HL-60 (cell line): ENCODE data around the gene SHROOM1.

Source experiments
- TF ChIP-seq, protein P1 (sequence below): IDR thresholded peaks from one replicate; pipeline ENCODE4 v1.5.1; 2011; ENCODE audit warnings: low read length, control low read depth, inconsistent platforms; ENCODE audit not compliant: insufficient read depth
- TF ChIP-seq, protein P2 (sequence below): IDR thresholded peaks from 2 replicates; pipeline ENCODE4 v1.6.1; 2012; ENCODE audit warnings: low read depth; ENCODE audit not compliant: insufficient replicate concordance

DNA sequence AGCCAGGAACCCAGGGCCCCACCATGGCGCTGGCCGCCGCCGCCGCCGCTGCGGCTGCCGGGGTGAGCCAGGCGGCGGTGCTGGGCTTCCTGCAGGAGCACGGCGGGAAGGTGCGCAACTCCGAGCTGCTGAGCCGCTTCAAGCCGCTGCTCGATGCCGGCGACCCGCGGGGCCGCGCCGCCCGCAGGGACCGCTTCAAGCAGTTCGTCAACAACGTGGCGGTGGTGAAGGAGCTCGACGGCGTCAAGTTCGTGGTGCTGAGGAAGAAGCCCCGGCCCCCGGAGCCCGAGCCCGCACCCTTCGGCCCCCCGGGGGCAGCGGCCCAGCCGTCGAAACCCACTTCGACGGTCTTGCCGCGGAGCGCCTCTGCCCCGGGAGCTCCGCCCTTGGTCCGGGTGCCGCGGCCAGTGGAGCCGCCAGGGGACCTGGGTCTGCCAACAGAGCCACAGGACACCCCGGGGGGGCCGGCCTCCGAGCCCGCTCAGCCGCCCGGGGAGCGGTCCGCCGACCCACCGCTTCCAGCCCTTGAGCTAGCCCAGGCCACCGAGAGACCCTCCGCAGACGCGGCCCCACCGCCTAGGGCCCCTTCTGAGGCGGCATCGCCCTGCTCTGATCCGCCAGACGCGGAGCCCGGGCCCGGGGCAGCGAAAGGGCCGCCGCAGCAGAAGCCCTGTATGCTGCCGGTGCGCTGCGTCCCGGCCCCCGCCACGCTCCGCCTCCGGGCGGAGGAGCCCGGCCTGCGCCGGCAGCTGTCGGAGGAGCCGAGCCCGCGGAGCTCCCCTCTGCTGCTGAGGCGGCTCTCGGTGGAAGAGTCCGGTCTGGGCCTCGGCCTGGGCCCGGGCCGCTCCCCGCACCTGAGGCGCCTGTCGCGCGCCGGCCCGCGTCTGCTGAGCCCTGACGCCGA, 16.6 kb downstream of the SHROOM1 start:
- TF ChIP-seq, protein P1, sequence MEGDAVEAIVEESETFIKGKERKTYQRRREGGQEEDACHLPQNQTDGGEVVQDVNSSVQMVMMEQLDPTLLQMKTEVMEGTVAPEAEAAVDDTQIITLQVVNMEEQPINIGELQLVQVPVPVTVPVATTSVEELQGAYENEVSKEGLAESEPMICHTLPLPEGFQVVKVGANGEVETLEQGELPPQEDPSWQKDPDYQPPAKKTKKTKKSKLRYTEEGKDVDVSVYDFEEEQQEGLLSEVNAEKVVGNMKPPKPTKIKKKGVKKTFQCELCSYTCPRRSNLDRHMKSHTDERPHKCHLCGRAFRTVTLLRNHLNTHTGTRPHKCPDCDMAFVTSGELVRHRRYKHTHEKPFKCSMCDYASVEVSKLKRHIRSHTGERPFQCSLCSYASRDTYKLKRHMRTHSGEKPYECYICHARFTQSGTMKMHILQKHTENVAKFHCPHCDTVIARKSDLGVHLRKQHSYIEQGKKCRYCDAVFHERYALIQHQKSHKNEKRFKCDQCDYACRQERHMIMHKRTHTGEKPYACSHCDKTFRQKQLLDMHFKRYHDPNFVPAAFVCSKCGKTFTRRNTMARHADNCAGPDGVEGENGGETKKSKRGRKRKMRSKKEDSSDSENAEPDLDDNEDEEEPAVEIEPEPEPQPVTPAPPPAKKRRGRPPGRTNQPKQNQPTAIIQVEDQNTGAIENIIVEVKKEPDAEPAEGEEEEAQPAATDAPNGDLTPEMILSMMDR: no peak
- TF ChIP-seq, protein P2, sequence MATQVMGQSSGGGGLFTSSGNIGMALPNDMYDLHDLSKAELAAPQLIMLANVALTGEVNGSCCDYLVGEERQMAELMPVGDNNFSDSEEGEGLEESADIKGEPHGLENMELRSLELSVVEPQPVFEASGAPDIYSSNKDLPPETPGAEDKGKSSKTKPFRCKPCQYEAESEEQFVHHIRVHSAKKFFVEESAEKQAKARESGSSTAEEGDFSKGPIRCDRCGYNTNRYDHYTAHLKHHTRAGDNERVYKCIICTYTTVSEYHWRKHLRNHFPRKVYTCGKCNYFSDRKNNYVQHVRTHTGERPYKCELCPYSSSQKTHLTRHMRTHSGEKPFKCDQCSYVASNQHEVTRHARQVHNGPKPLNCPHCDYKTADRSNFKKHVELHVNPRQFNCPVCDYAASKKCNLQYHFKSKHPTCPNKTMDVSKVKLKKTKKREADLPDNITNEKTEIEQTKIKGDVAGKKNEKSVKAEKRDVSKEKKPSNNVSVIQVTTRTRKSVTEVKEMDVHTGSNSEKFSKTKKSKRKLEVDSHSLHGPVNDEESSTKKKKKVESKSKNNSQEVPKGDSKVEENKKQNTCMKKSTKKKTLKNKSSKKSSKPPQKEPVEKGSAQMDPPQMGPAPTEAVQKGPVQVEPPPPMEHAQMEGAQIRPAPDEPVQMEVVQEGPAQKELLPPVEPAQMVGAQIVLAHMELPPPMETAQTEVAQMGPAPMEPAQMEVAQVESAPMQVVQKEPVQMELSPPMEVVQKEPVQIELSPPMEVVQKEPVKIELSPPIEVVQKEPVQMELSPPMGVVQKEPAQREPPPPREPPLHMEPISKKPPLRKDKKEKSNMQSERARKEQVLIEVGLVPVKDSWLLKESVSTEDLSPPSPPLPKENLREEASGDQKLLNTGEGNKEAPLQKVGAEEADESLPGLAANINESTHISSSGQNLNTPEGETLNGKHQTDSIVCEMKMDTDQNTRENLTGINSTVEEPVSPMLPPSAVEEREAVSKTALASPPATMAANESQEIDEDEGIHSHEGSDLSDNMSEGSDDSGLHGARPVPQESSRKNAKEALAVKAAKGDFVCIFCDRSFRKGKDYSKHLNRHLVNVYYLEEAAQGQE: no peak
